Tibial artery (tissue), 4 donors: Measurements from ENCODE around the gene CCR3.

Experiments
- DNase-seq, 2 donors: peaks; one replicate each; pipeline ENCODE4 v3.0.0-alpha.2; 2019
- H3K27ac ChIP-seq, 2 donors: fragments of 200-600 bp; sonication (generic) in 1 of 2; 1 replicate in 1 of 2; 2 replicates in 1 of 2; pipeline ENCODE4 v1.5.1; 2018 to 2019; ENCODE audit warnings: mild to moderate bottlenecking in 1 of 2
- H3K27me3 ChIP-seq, 2 donors: fragments of 200-600 bp; sonication (generic) in 1 of 2; one replicate each; pipeline versions ENCODE4 v1.5.1 to v1.6.0; 2016 to 2019
- H3K36me3 ChIP-seq, 3 donors: fragments of 200-600 bp; sonication (generic) in 2 of 3; one replicate each; pipeline ENCODE4 v1.5.1; 2016 to 2019; ENCODE audit warnings: mild to moderate bottlenecking in 2 of 3
- H3K4me1 ChIP-seq, 4 donors: fragments of 200-600 bp; sonication (generic) in 2 of 4; 1 replicate in 3 of 4; 2 replicates in 1 of 4; pipeline ENCODE4 v1.5.1; 2016 to 2019
- H3K4me3 ChIP-seq, 2 donors: fragments of 200-600 bp; sonication (generic) in 1 of 2; 1 replicate in 1 of 2; 2 replicates in 1 of 2; pipeline ENCODE4 v1.5.1; 2018 to 2019; ENCODE audit warnings: mild to moderate bottlenecking in 2 of 2
- H3K9me3 ChIP-seq, 3 donors: fragments of 200-600 bp; sonication (generic) in 1 of 3; one replicate each; pipeline ENCODE4 v1.5.1; 2016 to 2019
- CTCF ChIP-seq, 2 experiments: fragments of 200-600 bp in 1 of 2; fragments of 450-650 bp in 1 of 2; IDR thresholded peaks; one replicate each; pipeline ENCODE4 v1.5.1; 2017 to 2019; ENCODE audit warnings: antibody characterized with exemption in 2 of 2, mild to moderate bottlenecking in 1 of 2, moderate library complexity in 1 of 2
- intact Hi-C: fragments of 100-400 bp; cut with DNase I; formaldehyde crosslinking; loops from one replicate; pipeline ENCODE4 v1.15.0; 2023; ENCODE audit warnings: low total_unique reads

CCR3 gene

DNA sequence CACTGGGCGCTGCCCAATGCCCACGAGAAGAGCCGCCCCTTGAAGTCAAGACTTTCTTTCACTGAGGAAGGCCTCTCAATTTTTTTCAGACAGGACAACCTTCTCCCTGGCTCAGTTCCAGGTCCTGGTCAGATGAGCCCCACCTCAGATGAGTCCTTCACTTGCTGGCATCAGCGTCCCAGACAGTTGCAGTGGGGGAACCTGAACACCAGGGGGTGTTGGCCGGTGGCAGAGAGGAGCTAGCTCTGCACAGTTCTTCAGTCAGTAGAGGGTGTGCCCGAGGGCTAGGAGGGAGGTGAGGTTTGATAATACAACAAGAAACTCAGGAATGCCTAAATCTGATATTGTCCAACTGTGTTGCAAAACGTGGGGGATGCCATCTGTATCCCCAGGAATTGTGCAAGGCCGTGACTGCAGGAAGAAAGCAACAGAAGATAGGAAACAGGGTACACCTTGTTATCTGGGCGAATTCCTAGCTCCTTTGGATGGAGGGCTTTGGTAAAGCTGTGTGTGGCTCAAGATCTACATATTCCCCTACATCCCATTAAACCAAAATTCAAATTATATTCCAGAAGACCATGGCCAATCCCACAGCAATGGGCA, 34.3 kb downstream of the CCR3 start:
- Histone ChIP-seq H3K36me3 (no peaks in the 10 kb centered on the region), H3K27me3 (no peaks in the 10 kb centered on the region), H3K4me3 (no peak overlapping the region), H3K9me3 (peaks cover 0 to 4% (median 0%) of the 10 kb centered on the region in 3 donors), H3K27ac (no peak overlapping the region), H3K4me1 (no peaks in the 10 kb centered on the region)
- TF ChIP-seq CTCF (IDR thresholded peaks at IDR 0.05), result peak; percentile 10 to 28
- intact Hi-C loops, result no loop called here
- DNase-seq, result peak in 1 of 2 donors; percentile 40

GRCh38 chr3:46277476-46277875, 35.2 kb downstream of the CCR3 start:
- no peak for DNase-seq
- intact Hi-C loops, result no loop called here
- no peak overlapping the region for H3K4me3 ChIP-seq

GRCh38 chr3:46278816-46279672, 36.8 kb downstream of the CCR3 start:
- intact Hi-C loops, result no loop called here

More at GRCh38 chr3:46277476-46277875, 35.2 kb downstream of the CCR3 start:
- Histone ChIP-seq H3K9me3 (peaks cover 0 to 4% (median 0%) of the 10 kb centered on the region in 3 donors), H3K27me3 (no peaks in the 10 kb centered on the region), H3K36me3 (no peaks in the 10 kb centered on the region), H3K4me1 (no peaks in the 10 kb centered on the region), H3K27ac (no peak overlapping the region)
- no peak for TF ChIP-seq CTCF (IDR thresholded peaks at IDR 0.05)

GRCh38 chr3:46280105-46280797, 38.0 kb downstream of the CCR3 start:
- intact Hi-C loops, result no loop called here
- Histone ChIP-seq H3K4me1 (no peaks in the 10 kb centered on the region), H3K27me3 (no peaks in the 10 kb centered on the region), H3K27ac (no peak overlapping the region), H3K36me3 (no peaks in the 10 kb centered on the region), H3K9me3 (peaks cover 0 to 4% (median 0%) of the 10 kb centered on the region in 3 donors), H3K4me3 (no peak overlapping the region)
- TF ChIP-seq CTCF (IDR thresholded peaks at IDR 0.05), result no peak
- DNase-seq, result no peak

More at GRCh38 chr3:46278816-46279672, 36.8 kb downstream of the CCR3 start:
- Histone ChIP-seq H3K27me3 (no peaks in the 10 kb centered on the region), H3K36me3 (no peaks in the 10 kb centered on the region), H3K9me3 (peaks cover 0 to 4% (median 0%) of the 10 kb centered on the region in 3 donors), H3K4me1 (no peaks in the 10 kb centered on the region), H3K4me3 (no peak overlapping the region), H3K27ac (no peak overlapping the region)
- TF ChIP-seq CTCF (IDR thresholded peaks at IDR 0.05), result no peak
- no peak for DNase-seq

GRCh38 chr3:46281551-46281950, 39.3 kb downstream of the CCR3 start:
- no peak overlapping the region for H3K27ac ChIP-seq
- no peaks in the 10 kb centered on the region for H3K27me3 ChIP-seq
- H3K4me1 ChIP-seq, result no peaks in the 10 kb centered on the region
- H3K36me3 ChIP-seq, result no peaks in the 10 kb centered on the region
- TF ChIP-seq CTCF (IDR thresholded peaks at IDR 0.05), result no peak
- peaks cover 0 to 4% (median 0%) of the 10 kb centered on the region in 3 donors for H3K9me3 ChIP-seq
- DNase-seq, result no peak
- no peak overlapping the region for H3K4me3 ChIP-seq
- intact Hi-C loops, result no loop called here
